ENCODE measurements around the gene ABCB6.

ABCB6 gene

DNA sequence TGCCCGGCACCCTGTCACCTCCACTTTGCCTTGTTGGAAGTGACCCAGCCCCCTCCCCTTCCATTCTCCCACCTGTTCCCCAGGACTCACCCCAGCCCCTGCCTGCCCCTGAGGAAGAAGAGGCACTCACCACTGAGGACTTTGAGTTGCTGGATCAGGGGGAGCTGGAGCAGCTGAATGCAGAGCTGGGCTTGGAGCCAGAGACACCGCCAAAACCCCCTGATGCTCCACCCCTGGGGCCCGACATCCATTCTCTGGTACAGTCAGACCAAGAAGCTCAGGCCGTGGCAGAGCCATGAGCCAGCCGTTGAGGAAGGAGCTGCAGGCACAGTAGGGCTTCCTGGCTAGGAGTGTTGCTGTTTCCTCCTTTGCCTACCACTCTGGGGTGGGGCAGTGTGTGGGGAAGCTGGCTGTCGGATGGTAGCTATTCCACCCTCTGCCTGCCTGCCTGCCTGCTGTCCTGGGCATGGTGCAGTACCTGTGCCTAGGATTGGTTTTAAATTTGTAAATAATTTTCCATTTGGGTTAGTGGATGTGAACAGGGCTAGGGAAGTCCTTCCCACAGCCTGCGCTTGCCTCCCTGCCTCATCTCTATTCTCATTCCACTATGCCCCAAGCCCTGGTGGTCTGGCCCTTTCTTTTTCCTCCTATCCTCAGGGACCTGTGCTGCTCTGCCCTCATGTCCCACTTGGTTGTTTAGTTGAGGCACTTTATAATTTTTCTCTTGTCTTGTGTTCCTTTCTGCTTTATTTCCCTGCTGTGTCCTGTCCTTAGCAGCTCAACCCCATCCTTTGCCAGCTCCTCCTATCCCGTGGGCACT is 36.2 kb downstream of the ABCB6 start:
- no peak for DNase-seq

GRCh38 chr2:219181531-219181930 is 37.2 kb downstream of the ABCB6 start:
- DNase-seq: no peak

DNA sequence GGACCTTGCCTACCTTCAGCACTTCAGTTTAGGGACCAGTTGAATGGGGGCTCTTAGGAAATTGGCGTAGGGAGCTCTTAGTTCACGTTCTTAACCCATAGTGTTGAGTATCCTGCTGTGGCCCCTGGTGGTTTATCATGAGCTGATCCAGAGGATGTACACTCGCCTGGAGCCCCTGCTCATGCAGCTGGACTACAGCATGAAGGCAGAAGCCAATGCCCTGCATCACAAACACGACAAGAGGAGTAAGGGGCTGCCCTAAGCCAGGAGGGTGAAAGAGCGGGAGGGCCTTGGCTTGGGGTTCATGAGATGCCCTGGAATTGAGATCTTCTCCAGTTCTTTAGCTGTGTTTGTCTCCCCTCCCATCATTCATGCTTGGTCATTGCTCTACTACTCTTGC is 37.8 kb downstream of the ABCB6 start:
- DNase-seq: no peak

DNA sequence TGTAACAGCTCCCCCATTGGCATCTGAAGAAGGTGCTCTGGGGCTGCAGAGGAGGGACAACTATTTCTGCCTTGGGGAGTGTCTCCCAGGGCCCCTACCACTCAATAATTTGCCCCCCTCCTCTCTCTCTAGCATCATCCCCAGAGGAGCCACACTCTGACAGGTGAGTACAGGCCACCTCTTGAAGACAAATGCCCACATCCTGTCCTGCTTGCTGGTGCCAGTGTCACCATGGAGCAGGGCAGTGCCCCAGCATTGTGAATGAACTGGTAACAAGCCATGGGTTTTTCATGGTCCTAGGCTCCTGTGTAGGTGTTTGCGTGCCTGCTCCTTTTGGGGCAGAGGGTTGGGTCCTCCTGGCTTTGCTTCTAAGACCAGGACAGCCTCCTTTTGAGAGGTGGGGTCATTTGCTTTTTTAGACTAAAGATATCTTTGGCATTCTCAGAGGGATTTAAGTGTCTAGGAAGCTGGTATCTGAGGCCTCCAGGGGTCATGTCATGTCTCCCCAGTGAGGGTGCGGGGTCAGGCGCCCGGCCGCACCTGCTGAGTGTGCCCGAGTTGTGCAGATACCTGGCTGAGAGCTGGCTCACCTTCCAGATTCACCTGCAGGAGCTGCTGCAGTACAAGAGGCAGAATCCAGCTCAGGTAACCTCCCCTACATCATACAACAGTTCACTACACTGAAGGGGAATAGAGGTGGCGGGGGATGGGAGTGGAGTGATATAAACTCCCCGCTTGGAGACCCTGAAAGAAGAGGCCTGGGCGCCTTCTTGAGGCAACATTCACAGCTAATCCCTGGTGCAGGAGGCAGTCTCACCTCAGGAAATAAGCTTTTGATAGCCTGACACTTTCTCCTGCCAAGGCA is 38.9 kb downstream of the ABCB6 start:
- DNase-seq: no peak

DNA sequence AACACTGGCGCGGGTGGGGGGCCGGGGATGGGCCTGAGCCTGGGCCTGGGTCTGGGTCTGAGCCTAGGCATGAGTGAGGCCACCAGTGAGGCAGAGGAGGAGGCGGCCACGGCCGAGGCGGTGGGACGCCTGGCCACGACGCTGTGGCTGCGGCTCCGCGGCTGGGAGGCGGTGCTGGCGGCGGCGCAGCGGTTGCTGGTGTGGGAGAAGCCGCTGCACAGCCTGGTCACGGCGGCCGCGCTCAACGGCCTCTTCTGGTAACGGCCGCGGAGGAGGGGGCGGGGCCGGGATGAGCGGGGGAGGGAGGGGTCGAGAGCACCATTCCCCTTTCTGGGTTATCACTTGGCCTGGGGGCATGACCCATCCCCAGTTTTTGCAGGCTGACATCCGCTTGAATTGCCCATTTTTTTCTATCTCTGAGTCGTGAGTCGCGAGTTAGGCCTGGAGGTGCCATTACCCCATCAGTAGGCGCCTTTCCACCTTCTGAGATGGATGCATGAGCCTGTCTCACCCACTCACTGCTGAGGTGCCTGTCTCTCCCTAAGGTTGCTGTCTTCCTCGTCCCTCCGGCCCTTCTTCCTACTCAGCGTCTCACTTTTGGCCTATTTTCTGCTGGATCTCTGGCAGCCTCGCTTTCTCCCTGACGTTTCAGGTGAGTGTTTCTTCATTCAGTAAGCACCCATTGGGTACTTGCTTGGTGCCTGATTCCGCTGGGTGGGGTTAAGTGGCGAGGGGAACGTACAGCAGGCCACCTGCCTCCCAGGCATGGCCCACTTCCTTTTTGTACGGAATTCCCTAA is 40.2 kb downstream of the ABCB6 start:
- DNase-seq: no peak

- peak; percentile 61 for DNase-seq
Measured at GRCh38 chr2:219177552-219178376, 41.0 kb downstream of the ABCB6 start, which contains the start of gene RETREG2. RETREG2 (plus strand) TSS chr2:219178275; CDS start chr2:219178353, 78 bp downstream.

DNA sequence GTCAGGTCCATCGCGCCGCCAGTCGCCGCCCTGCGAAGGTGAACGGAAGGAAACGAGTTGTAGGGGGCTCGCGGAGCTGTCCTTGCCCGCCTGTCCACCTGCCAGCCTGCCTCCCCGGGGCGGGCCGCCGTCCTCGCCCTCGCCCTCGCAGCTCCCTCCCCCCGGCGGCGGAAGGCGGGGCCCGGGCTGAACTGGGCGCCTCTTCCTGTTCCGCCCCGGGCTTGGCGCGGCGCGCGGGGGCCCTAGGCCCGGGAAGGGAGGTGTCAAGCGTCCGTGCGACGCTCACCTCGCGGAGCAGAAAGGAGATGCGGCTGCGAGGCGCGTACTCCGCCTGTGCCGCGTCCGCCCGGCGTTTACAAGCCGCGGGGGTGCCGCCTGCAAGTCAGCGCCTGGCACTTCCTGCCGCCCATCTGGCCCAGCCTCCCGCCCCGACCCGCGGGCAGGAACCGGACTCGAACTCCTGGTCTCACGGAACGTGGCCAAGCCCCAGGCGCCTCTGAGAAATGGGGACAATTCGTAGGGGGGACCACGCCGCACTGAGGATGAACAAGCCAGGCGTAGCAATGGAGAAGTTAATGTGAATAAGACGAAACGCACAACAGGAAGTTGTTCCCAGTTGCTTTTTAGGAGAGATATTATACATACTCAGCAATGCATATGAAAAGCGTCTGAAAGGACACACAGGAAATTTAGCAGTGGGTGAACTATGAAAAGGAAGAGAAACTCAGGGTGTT is 41.8 kb downstream of the ABCB6 start, which contains the start of gene CNPPD1:
CNPPD1 (minus strand) TSS at position 108 of the 734 bp plus-strand sequence; CDS start at position 11, 97 bp downstream.
- DNase-seq: peak; percentile 63

- no peak for DNase-seq
Measured at GRCh38 chr2:219175928-219176817, 42.6 kb downstream of the ABCB6 start.

DNA sequence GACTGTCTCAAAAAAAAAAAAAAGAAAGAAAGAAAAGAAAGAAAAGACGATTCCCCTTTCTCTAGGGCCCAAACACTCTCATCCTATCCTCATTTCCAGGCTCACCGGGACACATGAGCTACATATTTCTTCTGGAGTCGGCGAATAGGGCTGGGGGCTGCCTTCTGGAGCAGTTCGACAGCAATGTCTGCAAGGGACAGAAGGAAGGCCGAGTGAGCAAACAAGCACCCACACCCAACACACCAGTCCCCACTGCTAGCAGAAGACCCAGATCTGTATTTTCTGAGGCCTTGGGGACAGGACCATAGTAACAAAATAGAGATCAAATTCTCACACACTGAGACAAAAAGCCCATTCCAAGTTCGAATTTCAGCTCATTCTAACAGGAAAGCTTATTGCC is 43.3 kb downstream of the ABCB6 start:
- DNase-seq: no peak

DNA sequence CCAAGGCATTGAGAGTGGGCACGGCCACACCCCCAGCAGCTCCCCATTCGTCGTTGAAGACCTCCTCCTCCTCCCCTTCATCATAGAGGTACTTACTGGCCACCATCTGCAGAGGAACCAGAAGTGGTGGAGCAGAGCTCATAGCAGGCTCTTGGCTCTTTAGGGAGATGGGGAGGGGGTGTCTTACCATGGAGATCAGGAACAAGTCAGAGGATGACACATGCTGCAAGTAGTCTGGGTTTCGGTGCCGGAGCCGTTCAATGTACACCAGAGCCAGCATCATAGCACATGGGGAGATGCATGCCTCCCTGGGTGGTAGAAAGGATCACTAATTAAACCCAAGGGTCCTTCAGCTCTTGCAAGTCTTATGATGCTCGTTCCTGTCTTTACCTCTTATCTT is 44.0 kb downstream of the ABCB6 start:
- DNase-seq: no peak

DNA sequence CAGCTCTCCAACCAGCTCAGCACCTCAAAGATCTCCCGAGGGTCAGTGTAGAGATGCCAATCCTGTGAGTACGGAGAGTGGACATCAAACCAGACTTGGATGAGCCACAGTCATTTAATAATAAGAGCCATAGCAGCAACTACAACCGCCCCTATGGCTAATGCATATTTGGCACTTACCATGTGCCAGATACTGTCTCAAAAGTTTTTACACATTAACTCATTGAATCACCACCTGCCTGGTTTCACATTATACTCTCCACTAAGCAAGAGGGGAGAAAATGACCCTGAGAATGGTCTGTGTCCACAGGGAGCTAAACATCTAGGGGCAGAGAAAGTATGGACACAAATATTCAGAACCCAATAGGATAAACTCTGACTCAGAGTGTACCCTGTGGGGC is 44.6 kb downstream of the ABCB6 start:
- no peak for DNase-seq

- DNase-seq: no peak
Measured at GRCh38 chr2:219173176-219173575, 45.6 kb downstream of the ABCB6 start.

DNA sequence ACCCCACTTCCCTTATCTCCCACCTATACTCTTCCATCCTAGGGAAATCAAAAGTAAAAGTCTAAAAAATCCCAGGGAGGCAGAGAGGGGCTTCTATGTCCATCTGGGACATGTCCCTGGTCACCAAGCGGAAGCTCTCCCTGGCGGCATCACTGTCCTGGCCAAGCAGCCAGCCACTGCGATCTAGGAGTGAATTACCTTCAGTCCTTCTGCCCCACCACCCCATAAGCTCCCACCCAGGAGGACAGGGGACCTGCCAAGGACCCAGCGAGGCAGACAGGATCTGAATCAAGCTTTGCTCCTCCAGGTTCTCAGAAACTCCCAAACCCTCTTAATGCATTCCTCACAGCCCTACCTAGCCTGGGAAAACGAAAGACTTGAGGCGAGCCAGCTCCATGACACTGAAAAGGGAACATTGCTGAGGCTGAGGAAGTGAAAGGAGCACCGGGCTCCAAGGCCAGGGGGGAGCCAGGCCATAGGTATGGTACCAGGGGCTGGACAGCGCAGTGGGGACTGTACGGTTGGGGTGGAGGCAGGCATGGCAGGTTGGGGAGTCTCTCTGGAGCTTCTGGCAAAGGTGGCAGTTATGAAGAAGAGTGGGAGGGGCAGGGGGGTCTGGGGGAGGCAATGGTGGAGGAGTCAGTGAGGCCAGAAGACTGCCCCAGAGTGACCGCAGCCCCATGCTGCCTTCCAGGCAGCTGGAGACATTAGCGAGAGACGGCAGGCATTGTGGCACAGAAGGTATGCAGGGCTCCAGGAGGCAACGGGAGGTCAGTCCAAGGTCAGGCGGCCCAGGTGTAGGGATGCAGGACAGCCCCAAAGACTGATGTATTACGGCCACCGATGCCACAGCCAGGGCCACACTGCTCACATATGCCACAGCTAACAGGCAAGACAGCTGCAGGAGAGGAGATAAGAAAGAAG is 46.3 kb downstream of the ABCB6 start:
- no peak for DNase-seq

DNA sequence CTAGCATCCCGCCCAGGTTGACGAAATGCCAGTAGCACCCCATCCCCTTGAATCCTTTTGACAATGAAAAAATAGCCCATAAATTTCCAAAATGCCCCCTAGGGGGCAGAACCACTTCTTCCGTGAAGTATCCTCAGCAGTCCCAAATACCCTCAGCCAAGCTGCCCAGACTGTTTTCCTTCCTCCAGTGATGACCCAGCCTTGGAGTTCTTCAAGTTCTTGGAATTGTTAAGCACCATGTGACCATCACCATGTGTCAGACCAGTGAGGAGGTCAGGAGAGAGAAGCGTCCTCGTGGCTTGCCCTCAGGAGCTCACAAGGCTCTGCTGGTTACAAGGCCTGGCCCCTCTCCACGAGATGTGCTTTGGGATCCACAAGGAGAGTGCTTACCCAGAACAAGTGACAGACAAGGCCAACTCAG is 47.5 kb downstream of the ABCB6 start:
- no peak for DNase-seq

DNA sequence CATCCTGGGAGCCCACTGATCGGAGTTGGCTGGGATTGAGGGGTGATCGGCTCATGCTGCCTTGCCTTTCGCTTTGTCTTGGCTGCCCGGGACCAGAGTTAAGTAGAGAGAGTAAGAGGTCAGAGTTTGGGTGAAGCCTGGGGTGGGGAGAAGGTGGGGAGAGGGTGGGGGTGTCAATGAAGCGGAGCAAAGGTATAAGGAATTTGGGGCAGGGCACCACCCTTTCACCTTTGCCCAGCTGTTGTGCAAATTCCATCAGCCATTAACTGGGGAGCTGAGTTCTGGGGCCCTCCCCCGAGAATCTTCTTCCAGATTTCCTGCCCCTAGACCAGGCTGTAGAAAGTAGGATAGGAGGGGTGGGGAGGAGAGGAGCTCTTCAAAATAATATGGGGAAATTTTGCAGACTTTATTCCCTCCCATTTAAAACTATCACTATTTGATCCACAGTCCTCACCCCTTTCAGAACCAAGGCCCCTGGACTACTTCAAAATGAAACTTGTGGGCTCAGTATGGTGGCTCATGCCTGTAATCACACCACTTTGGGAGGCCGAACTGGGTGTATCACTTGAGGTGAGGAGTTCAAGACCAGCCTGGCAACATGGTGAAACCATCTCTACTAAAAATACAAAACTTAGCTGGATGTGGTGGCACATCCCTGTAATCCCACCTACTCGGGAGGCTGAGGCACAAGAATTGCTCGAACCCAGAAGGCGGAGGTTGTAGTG is 48.7 kb downstream of the ABCB6 start, which contains the start of gene SLC23A3:
SLC23A3 (minus strand) TSS at position 100 of the 725 bp plus-strand sequence; CDS start at position 55, 45 bp downstream.
- DNase-seq: no peak

DNA sequence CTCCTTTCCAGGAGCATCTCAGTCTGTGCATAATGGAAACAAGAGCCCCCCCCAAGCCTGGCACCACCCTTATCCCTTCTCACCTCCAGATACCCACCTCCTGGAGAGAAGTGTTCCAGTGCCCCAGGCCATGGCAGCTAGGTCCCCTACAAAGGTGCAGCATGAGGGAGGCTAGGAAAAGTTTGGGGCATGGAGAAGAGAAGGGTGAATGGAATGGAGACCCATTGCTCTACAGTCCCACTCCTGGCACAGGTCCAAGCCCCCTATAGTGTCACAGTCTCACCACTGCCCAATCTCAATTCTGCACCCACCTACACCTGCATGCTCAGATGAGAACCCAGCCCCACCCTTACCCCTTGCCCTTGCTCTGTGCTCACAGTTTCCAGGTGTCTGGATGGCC is 49.8 kb downstream of the ABCB6 start:
- DNase-seq: no peak

DNA sequence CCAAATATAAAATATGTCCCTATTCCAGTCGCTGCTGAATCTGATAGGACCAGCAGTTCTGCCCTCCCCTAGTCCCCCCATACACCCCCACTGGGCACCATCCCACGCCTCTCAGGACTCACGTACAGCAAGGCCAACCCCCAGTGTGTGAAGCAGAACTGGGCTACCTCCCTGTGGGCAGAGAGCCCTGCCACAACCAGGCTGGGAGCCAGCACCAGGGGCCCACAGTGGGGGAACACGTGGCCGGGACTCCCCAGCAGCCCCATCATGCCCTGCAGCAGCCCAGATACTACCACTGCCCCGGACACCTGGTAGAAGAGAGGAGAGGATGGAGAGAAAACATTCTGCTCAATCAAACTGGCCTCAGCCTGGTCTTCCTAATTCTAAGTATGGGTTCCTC is 50.2 kb downstream of the ABCB6 start:
- DNase-seq: no peak

- no peak for DNase-seq
Measured at GRCh38 chr2:219167997-219168396, 50.8 kb downstream of the ABCB6 start.
